HepG2 (cell line): Measurements from ENCODE around the gene MOGAT3. TPM values are rescaled to one million over a fixed set of nuclear protein-coding genes. Genes with fewer than 3 reads are reported as not detected.
A peak's percentile ranks its signal among the peaks of the same experiment; 100 is the strongest.

ENCODE experiments used
- DMAP1 ChIP-seq: IDR thresholded peaks from 2 replicates; pipeline ENCODE4 v1.6.1; 2016
- GTF2F1 ChIP-seq: fragments of 150-350 bp; IDR thresholded peaks from 2 replicates; pipeline ENCODE4 v1.6.1; 2014; ENCODE audit warnings: low read length
- HOXA7 ChIP-seq: sonication (generic); formaldehyde crosslinking; IDR thresholded peaks from 2 replicates; pipeline ENCODE4 v1.8.1; 2022; ENCODE audit warnings: mild to moderate bottlenecking, missing genetic modification reagents, moderate library complexity
- KLF11 ChIP-seq: IDR thresholded peaks from 2 replicates; pipeline ENCODE4 v1.6.1; 2016; ENCODE audit warnings: missing compliant biosample characterization
- LCORL ChIP-seq, 2 experiments: fragments of 450-650 bp in 1 of 2; sonication (generic) in 1 of 2; formaldehyde crosslinking in 1 of 2; IDR thresholded peaks; 2 replicates each; pipeline versions ENCODE4 v1.5.0 to v1.6.1; 2017 to 2020; ENCODE audit warnings: antibody characterized with exemption in 1 of 2, missing genetic modification reagents in 1 of 2
- MED8 ChIP-seq: sonication (generic); formaldehyde crosslinking; IDR thresholded peaks from 2 replicates; pipeline ENCODE4 v1.8.1; 2023; ENCODE audit warnings: mild to moderate bottlenecking, missing genetic modification reagents; ENCODE audit not compliant: insufficient replicate concordance
- RFXANK ChIP-seq: IDR thresholded peaks from 2 replicates; pipeline ENCODE4 v1.6.1; 2016
- SCMH1 ChIP-seq: sonication (generic); formaldehyde crosslinking; IDR thresholded peaks from 2 replicates; pipeline ENCODE4 v1.9.0; 2021; ENCODE audit warnings: missing genetic modification reagents, mild to moderate bottlenecking, borderline replicate concordance
- SETDB1 ChIP-seq: sonication (generic); formaldehyde crosslinking; IDR thresholded peaks from 2 replicates; pipeline ENCODE4 v1.5.1; 2020; ENCODE audit warnings: missing genetic modification reagents, mild to moderate bottlenecking, borderline replicate concordance
- SRSF1 ChIP-seq: fragments of 200-400 bp; formaldehyde crosslinking; optimal IDR thresholded peaks from 2 replicates; pipeline ENCODE3; 2017; ENCODE audit warnings: mild to moderate bottlenecking, low read depth, low read length, moderate library complexity
- ZFP36L2 ChIP-seq: sonication (generic); formaldehyde crosslinking; IDR thresholded peaks from 2 replicates; pipeline ENCODE4 v1.4.0; 2020; ENCODE audit warnings: missing genetic modification reagents
- ZNF746 ChIP-seq: sonication (generic); formaldehyde crosslinking; IDR thresholded peaks from 2 replicates; pipeline ENCODE4 v1.8.0; 2022; ENCODE audit warnings: mild to moderate bottlenecking, missing genetic modification reagents
- ZNF781 ChIP-seq: sonication (generic); formaldehyde crosslinking; IDR thresholded peaks from 2 replicates; pipeline ENCODE4 v1.5.1; 2020; ENCODE audit warnings: borderline replicate concordance, mild to moderate bottlenecking, missing genetic modification reagents; ENCODE audit errors: not compliant biosample characterization
- ZNF841 ChIP-seq: sonication (generic); formaldehyde crosslinking; IDR thresholded peaks from 2 replicates; pipeline ENCODE4 v1.8.1; 2023; ENCODE audit warnings: missing genetic modification reagents, borderline replicate concordance
- ZNF850 ChIP-seq: sonication (generic); formaldehyde crosslinking; conservative IDR thresholded peaks from 2 replicates; pipeline ENCODE4 v1.9.0; 2021; ENCODE audit warnings: mild to moderate bottlenecking, missing genetic modification reagents
- polyA plus RNA-seq, 8 experiments: library from polyadenylated mRNA; depleted of rRNA in 3 of 8; stranded (reverse) in 7 of 8; unstranded in 1 of 8; fragments of >200 nt; fragmentation: Illumina TruSeq in 4 of 8; extraction: Trizol in 4 of 8; gene quantifications; 2 replicates each; pipeline versions ENCODE4 v1.2.1 to v1.2.3, GENCODE V29; 2011 to 2016; ENCODE audit warnings: low read depth in 4 of 8, missing spikeins in 1 of 8, mixed read lengths in 1 of 8; ENCODE audit not compliant: insufficient read depth in 1 of 8
- total RNA-seq, 5 experiments: library from RNA; depleted of rRNA; stranded (reverse); fragments of >200 nt; fragmentation: Illumina TruSeq; extraction: Trizol; gene quantifications; 2 replicates each; pipeline ENCODE4 v1.2.3, GENCODE V29; 2016; ENCODE audit warnings: low read depth in 1 of 5
- TF ChIP-seq, protein P1 (sequence below): sonication (generic); formaldehyde crosslinking; IDR thresholded peaks from 2 replicates; pipeline ENCODE4 v1.8.0; 2022; ENCODE audit warnings: missing genetic modification reagents, mild to moderate bottlenecking, moderate library complexity, borderline replicate concordance
- TF ChIP-seq, protein P2 (sequence below): sonication (generic); formaldehyde crosslinking; IDR thresholded peaks from 2 replicates; pipeline ENCODE4 v1.8.0; 2022; ENCODE audit warnings: mild to moderate bottlenecking, missing genetic modification reagents, moderate library complexity
- TF ChIP-seq, protein P3 (sequence below): sonication (generic); formaldehyde crosslinking; IDR thresholded peaks from 2 replicates; pipeline ENCODE4 v1.5.0; 2020; ENCODE audit warnings: mild to moderate bottlenecking, missing genetic modification reagents, borderline replicate concordance
- TF ChIP-seq, protein P4 (sequence below): sonication (generic); formaldehyde crosslinking; IDR thresholded peaks from 2 replicates; pipeline ENCODE4 v1.4.0; 2020; ENCODE audit warnings: missing genetic modification reagents

The MOGAT3 gene
- total and polyA plus RNA-seq, 2 of the 13 experiments (the other 11 are each of a cell fraction or from before 2014, with no cell fraction given): 22.5 to 30.5 TPM

DNA sequence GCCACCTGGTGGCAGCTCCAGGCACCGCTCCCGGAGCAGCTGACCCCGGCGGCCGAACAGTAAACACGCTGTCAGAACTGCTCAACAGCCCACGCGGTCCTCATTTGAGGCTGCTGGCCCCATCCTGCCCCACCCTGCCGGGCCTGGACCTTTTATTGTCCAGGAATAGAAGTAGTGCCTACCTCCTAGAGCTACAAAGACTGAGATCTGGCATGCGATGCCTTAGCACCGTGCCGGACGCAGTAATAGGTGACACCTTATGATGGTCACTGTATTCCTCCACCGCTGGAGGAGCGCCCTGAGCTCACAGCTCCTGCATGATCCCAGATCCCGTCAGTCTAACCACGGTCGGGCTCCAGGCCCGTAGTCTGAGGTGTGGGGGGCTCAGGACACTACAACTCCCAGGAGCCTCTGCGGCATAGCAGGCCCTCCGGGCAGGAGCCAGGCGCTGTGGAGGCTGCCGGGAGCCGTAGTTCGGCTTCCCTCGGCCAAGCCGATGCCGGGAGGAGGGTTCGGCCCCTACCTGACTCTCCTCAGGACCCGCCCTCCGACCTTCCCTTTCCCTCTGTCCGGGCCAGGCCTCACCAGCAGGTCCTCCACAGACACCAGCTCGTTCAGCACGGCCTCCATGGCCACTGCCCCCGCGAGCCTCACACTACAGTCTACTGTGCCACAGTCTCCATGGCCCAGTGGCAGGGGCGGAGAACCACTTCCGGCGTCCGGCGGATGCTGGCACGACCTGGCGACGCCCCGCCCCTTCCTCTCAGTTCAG lies 43.7 kb upstream of the MOGAT3 start, which contains the start of gene FIS1 (continued):
- TF ChIP-seq SRSF1 (peak; percentile 55), LCORL (IDR thresholded peaks at IDR 0.05) (no peak), LCORL (CRISPR knock-in tag; IDR thresholded peaks at IDR 0.05) (no peak; the same call in 1 of the 2 replicates), RFXANK (CRISPR knock-in tag) (no peak), ZNF746 (CRISPR knock-in tag) (0 out of 2 replicates have a peak, but pooled peaks have one; percentile 45), ZFP36L2 (no peak), GTF2F1 (no peak), MED8 (CRISPR knock-in tag) (peak; percentile 32), SETDB1 (CRISPR knock-in tag) (no peak), HOXA7 (CRISPR knock-in tag) (no peak), ZNF850 (CRISPR knock-in tag) (no peak), DMAP1 (CRISPR knock-in tag) (peak; percentile 71), ZNF781 (CRISPR knock-in tag) (peak; percentile 21), ZNF841 (no peak), SCMH1 (CRISPR knock-in tag) (no peak), KLF11 (peak; percentile 65; the same call in 1 of the 2 replicates)
- TF ChIP-seq, protein P1, sequence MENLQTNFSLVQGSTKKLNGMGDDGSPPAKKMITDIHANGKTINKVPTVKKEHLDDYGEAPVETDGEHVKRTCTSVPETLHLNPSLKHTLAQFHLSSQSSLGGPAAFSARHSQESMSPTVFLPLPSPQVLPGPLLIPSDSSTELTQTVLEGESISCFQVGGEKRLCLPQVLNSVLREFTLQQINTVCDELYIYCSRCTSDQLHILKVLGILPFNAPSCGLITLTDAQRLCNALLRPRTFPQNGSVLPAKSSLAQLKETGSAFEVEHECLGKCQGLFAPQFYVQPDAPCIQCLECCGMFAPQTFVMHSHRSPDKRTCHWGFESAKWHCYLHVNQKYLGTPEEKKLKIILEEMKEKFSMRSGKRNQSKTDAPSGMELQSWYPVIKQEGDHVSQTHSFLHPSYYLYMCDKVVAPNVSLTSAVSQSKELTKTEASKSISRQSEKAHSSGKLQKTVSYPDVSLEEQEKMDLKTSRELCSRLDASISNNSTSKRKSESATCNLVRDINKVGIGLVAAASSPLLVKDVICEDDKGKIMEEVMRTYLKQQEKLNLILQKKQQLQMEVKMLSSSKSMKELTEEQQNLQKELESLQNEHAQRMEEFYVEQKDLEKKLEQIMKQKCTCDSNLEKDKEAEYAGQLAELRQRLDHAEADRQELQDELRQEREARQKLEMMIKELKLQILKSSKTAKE (CRISPR knock-in tag): no peak
- TF ChIP-seq, protein P2, sequence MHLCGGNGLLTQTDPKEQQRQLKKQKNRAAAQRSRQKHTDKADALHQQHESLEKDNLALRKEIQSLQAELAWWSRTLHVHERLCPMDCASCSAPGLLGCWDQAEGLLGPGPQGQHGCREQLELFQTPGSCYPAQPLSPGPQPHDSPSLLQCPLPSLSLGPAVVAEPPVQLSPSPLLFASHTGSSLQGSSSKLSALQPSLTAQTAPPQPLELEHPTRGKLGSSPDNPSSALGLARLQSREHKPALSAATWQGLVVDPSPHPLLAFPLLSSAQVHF: no peak
- TF ChIP-seq, protein P3, sequence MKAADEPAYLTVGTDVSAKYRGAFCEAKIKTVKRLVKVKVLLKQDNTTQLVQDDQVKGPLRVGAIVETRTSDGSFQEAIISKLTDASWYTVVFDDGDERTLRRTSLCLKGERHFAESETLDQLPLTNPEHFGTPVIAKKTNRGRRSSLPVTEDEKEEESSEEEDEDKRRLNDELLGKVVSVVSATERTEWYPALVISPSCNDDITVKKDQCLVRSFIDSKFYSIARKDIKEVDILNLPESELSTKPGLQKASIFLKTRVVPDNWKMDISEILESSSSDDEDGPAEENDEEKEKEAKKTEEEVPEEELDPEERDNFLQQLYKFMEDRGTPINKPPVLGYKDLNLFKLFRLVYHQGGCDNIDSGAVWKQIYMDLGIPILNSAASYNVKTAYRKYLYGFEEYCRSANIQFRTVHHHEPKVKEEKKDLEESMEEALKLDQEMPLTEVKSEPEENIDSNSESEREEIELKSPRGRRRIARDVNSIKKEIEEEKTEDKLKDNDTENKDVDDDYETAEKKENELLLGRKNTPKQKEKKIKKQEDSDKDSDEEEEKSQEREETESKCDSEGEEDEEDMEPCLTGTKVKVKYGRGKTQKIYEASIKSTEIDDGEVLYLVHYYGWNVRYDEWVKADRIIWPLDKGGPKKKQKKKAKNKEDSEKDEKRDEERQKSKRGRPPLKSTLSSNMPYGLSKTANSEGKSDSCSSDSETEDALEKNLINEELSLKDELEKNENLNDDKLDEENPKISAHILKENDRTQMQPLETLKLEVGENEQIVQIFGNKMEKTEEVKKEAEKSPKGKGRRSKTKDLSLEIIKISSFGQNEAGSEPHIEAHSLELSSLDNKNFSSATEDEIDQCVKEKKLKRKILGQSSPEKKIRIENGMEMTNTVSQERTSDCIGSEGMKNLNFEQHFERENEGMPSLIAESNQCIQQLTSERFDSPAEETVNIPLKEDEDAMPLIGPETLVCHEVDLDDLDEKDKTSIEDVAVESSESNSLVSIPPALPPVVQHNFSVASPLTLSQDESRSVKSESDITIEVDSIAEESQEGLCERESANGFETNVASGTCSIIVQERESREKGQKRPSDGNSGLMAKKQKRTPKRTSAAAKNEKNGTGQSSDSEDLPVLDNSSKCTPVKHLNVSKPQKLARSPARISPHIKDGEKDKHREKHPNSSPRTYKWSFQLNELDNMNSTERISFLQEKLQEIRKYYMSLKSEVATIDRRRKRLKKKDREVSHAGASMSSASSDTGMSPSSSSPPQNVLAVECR: peak; percentile 92
- TF ChIP-seq, protein P4, sequence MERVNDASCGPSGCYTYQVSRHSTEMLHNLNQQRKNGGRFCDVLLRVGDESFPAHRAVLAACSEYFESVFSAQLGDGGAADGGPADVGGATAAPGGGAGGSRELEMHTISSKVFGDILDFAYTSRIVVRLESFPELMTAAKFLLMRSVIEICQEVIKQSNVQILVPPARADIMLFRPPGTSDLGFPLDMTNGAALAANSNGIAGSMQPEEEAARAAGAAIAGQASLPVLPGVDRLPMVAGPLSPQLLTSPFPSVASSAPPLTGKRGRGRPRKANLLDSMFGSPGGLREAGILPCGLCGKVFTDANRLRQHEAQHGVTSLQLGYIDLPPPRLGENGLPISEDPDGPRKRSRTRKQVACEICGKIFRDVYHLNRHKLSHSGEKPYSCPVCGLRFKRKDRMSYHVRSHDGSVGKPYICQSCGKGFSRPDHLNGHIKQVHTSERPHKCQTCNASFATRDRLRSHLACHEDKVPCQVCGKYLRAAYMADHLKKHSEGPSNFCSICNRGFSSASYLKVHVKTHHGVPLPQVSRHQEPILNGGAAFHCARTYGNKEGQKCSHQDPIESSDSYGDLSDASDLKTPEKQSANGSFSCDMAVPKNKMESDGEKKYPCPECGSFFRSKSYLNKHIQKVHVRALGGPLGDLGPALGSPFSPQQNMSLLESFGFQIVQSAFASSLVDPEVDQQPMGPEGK (CRISPR knock-in tag): no peak
